ENCODE results near the gene SYDE2. TPM values are rescaled to one million over a fixed set of nuclear protein-coding genes. Genes with fewer than 3 reads are reported as not detected.

The SYDE2 gene
- total RNA-seq, 2 donors from 2014 or later: 15.4 to 21.8 TPM

DNA sequence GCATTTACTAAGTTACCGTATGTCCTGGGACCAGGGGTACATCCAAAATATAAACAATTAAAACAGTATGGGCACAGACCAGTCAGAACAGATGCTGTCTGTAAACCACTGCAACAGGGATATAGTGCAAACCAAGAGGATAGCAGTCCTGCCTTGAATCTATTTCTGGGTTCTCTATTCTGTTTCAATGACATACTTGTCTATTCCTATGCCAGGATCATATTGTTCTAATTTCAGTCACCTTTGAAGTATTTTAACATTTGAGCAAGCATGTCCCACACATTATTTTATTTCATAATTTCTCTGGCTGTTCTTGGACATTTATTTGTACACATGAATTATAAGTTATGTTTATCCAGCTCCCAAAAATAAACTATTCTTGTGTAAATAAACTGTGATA lies 28.2 kb upstream of the SYDE2 start:
- DNase-seq (ENCODE audit: low spot score): no peak
- TF ChIP-seq, protein P1, sequence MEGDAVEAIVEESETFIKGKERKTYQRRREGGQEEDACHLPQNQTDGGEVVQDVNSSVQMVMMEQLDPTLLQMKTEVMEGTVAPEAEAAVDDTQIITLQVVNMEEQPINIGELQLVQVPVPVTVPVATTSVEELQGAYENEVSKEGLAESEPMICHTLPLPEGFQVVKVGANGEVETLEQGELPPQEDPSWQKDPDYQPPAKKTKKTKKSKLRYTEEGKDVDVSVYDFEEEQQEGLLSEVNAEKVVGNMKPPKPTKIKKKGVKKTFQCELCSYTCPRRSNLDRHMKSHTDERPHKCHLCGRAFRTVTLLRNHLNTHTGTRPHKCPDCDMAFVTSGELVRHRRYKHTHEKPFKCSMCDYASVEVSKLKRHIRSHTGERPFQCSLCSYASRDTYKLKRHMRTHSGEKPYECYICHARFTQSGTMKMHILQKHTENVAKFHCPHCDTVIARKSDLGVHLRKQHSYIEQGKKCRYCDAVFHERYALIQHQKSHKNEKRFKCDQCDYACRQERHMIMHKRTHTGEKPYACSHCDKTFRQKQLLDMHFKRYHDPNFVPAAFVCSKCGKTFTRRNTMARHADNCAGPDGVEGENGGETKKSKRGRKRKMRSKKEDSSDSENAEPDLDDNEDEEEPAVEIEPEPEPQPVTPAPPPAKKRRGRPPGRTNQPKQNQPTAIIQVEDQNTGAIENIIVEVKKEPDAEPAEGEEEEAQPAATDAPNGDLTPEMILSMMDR (IDR thresholded peaks at IDR 0.05): no peak
- Histone ChIP-seq H3K9me3 (no peaks in the 10 kb centered on the region), H3K4me3 (no peak overlapping the region), H3K36me3 (no peaks in the 10 kb centered on the region), H3K27me3 (no peaks in the 10 kb centered on the region), H3K27ac (peak overlapping the region; percentile 24 to 56), H3K4me1 (peaks cover 0 to 14% of the 10 kb centered on the region in 2 donors)

DNA sequence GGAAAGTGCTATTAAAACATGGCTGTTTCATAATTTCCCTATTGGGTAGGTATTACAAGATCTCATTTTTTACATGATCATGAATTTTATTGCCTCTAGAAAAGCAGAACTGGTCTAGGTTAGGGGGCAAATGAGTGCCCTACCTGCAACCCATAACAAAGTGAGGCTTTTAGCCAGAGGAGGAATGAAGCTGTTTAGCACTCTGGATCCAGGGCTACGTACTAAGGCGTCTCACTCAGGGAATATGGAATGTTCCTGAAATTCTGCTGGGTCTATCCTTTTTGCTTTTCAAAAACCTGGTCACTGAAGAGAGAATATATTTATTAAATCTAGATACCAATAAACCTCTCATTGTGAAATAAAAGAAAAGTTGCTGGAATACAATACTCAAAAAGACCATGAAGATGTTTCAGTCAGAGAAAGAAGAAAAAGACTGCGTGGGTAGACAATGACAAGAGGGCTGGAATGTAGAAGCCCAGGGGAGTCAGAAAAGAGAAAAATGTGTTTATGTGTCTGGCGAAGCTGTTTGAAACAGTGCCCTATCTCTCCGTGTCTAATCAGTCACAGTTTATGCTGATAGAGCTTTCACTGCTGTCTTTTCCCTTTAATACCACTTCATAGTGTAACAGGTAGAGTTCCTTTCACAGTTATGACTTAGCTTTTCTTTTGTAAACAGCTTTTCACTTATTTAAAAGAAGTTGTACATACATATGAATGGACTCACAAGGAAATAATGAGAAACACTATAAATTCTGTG lies 25.0 kb upstream of the SYDE2 start:
- Histone ChIP-seq H3K9me3 (no peaks in the 10 kb centered on the region), H3K4me3 (no peak overlapping the region), H3K36me3 (no peaks in the 10 kb centered on the region), H3K27ac (peak overlapping the region; percentile 67 to 71), H3K27me3 (no peaks in the 10 kb centered on the region), H3K4me1 (peaks cover 0 to 14% of the 10 kb centered on the region in 2 donors)
- TF ChIP-seq, protein P1 (IDR thresholded peaks at IDR 0.05): no peak
- no peak for DNase-seq (ENCODE audit: low spot score)

- no peak for DNase-seq (ENCODE audit: low spot score)
- no peak overlapping the region for H3K4me3 ChIP-seq
- H3K27ac ChIP-seq: peak overlapping the region; percentile 67 to 71
- TF ChIP-seq, protein P1 (IDR thresholded peaks at IDR 0.05): no peak
- no peaks in the 10 kb centered on the region for H3K27me3 ChIP-seq
- H3K4me1 ChIP-seq: peaks cover 0 to 14% of the 10 kb centered on the region in 2 donors
- no peaks in the 10 kb centered on the region for H3K36me3 ChIP-seq
- no peaks in the 10 kb centered on the region for H3K9me3 ChIP-seq
These were observed 24.2 kb upstream of the SYDE2 start for GRCh38 chr1:85224734-85225623.

DNA sequence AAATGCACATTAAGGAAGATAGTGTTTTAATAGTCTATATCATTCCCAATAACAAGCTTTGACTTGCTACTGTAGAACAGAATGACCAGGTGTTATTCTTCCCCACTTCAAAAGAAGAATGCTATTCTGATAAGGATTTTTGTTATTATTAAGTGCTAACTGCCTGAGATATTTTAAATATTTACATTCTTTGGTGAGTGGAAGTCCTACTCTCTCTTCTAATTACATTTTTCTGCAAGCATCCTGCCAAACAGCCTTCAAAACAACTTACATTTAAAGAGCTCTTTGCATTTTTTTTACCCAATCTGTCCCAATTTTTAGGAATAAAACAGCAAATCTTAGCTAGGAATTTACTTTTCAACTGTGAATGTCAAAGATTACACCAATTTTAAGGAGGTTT lies 23.5 kb upstream of the SYDE2 start:
- TF ChIP-seq, protein P1 (IDR thresholded peaks at IDR 0.05): no peak
- no peak overlapping the region for H3K4me3 ChIP-seq
- H3K9me3 ChIP-seq: no peaks in the 10 kb centered on the region
- H3K4me1 ChIP-seq: peaks cover 0 to 14% of the 10 kb centered on the region in 2 donors
- H3K27ac ChIP-seq: peak overlapping the region; percentile 67 to 71
- no peak for DNase-seq (ENCODE audit: low spot score)
- no peaks in the 10 kb centered on the region for H3K36me3 ChIP-seq
- H3K27me3 ChIP-seq: no peaks in the 10 kb centered on the region

DNA sequence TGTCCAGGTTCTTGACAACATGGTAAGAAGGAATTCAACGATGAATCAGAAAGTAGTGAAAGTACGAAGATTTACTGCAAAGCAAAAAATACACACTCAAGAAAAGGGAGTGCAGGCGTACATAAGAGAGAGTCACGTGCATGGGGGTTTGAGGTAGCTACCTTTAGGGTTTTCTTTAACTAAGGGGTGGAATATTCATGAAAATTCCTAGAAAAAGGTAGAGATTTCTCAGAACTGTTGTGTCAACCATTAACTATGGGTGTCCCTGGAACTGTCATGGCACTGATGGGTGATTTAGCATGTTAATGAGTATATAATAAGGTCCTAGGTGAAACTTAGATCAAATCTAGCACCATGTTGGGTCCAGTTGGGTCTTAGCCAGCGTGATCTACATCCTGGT lies 22.5 kb upstream of the SYDE2 start:
- Histone ChIP-seq H3K4me3 (no peak overlapping the region), H3K4me1 (peaks cover 0 to 14% of the 10 kb centered on the region in 2 donors), H3K27me3 (no peaks in the 10 kb centered on the region), H3K9me3 (no peaks in the 10 kb centered on the region), H3K27ac (no peak overlapping the region), H3K36me3 (no peaks in the 10 kb centered on the region)
- TF ChIP-seq, protein P1 (IDR thresholded peaks at IDR 0.05): no peak
- no peak for DNase-seq (ENCODE audit: low spot score)

Data from right atrium auricular region (tissue), 2 donors.